GM21381 (cell line): ENCODE data around the gene NT5E.
"Not testable (repeated sequence)": the region's sequence is repeated elsewhere in the genome, so short reads cannot be mapped to it uniquely, and the experiment has no call there.

Experiments
- ATAC-seq: cut with Tn5 transposase; IDR thresholded peaks from one replicate; pipeline ENCODE4 v1.9.1; 2021; ENCODE audit warnings: mild to moderate bottlenecking, moderate library complexity; ENCODE audit not compliant: unreplicated experiment

Gene NT5E

GRCh38 chr6:85449818-85450759 is at the start of gene NT5E:
Gene NT5E, plus strand, starts transcription at chr6:85450083. Its CDS starts 57 bp downstream, at chr6:85450140.
- ATAC-seq, result peak; percentile 81

GRCh38 chr6:85400331-85400730 is 49.6 kb upstream of the NT5E start:
- ATAC-seq, result no peak

- no peak for ATAC-seq
Observed at GRCh38 chr6:85401186-85402021, 48.5 kb upstream of the NT5E start.

- no peak for ATAC-seq
Observed at GRCh38 chr6:85402071-85402470, 47.8 kb upstream of the NT5E start.

GRCh38 chr6:85402922-85403321 is 47.0 kb upstream of the NT5E start:
- ATAC-seq, result no peak

GRCh38 chr6:85403331-85404015 is 46.4 kb upstream of the NT5E start:
- no peak for ATAC-seq

GRCh38 chr6:85404016-85404563 is 45.8 kb upstream of the NT5E start:
- ATAC-seq, result not testable (repeated sequence)

- ATAC-seq, result peak; percentile 24
Observed at GRCh38 chr6:85404564-85405174, 45.2 kb upstream of the NT5E start.

- ATAC-seq, result peak; percentile 68
Observed at GRCh38 chr6:85405175-85405852, 44.6 kb upstream of the NT5E start.

GRCh38 chr6:85405853-85406198 is 44.1 kb upstream of the NT5E start:
- ATAC-seq, result peak; percentile 11

GRCh38 chr6:85406641-85407075 is 43.2 kb upstream of the NT5E start:
- no peak for ATAC-seq

- ATAC-seq, result no peak
Observed at GRCh38 chr6:85408039-85408438, 41.8 kb upstream of the NT5E start.

GRCh38 chr6:85412911-85413430 is 36.9 kb upstream of the NT5E start:
- ATAC-seq, result no peak

GRCh38 chr6:85416049-85416448 is 33.8 kb upstream of the NT5E start:
- ATAC-seq, result no peak

- ATAC-seq, result no peak
Observed at GRCh38 chr6:85416766-85417165, 33.1 kb upstream of the NT5E start.

GRCh38 chr6:85417336-85417735 is 32.5 kb upstream of the NT5E start:
- no peak for ATAC-seq

- ATAC-seq, result no peak
Observed at GRCh38 chr6:85418059-85418458, 31.8 kb upstream of the NT5E start.

- ATAC-seq, result peak; percentile 77
Observed at GRCh38 chr6:85419046-85419759, 30.7 kb upstream of the NT5E start.

GRCh38 chr6:85420551-85420950 is 29.3 kb upstream of the NT5E start:
- ATAC-seq, result no peak
